ENCODE results near the gene FAM114A1.
"Not testable (repeated sequence)": the region's sequence is repeated elsewhere in the genome, so short reads cannot be mapped to it uniquely, and the experiment has no call there.

FAM114A1 gene

DNA sequence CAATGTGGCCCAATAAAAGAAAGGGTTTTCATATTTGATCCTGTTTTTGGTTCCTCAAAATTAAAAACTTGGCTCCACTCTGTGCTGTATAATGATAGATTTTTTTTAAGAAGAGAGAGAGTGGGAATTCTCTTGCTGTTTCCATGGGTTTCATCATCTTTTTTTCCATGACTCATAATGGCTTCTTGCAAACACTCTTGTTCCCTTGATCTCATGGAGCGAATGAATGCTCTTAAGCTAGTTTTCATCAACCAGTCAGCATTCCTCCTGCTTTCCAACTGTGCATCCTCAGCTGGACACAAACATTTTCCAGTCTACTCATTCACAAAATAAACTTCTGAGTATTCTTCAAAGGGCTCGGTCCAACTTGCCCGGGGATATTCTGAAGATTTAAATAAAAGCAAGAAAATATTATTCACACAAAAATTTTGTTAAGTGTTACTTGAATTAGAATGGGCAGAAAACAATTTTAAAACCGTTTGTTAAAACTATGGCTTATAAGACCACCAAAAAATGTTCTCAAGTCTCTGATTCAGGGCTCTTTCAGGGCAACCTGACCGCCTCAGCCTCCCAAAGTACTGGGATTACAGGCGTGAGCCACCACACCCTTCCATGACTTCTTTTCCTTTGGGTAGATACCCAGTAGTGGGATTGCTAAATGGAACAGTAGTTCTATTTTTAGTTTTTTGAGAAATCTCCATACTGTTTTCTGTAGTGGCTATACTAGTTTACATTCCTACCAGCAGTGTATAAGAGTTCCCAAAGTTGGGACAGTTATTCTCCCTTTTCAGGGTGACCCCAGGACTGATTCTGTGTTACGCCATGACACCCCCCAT is 99.9 kb downstream of the FAM114A1 start:
- DNase-seq (ENCODE audit: low spot score): no peak

DNA sequence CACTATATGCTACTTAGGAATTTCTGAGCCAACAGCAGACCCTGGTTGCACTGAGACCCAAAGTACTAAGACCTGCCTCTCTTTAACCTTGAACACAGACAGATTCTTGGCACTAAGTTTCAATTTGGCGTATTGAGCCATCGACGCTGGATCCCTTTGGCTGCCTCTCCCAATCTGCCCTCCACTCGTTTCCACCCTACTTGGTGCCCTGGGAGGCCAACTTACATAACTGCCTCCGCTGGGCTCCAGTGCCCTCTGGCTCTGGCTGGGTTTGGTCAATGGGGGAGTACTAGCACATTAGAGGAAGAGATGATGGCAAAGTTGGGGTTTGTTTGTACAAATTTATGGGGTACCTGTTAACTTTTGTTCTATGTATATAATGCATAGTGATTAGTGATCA is 101.1 kb downstream of the FAM114A1 start:
- DNase-seq (ENCODE audit: low spot score): no peak

GRCh38 chr4:38976308-38976707 is 108.7 kb downstream of the FAM114A1 start:
- no peak for DNase-seq (ENCODE audit: low spot score)

DNA sequence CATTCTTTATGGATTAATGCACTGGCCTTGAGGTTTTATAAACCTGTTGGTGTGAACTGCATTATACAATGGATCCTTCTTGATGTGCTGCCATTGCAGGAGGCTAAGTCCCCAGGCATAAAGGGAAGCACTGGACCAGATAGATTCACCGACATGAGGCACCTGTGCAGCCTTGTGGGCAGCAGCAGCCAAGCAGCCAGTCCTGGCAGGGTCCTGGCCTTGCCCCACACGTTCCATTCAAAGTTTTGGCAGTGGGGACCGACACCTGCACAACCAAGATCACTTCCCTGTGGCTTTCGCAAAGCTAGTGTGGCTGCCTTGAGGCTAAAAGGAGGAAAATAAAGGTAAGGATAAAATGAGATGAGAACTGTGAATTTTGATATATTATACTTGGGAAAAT is 111.5 kb downstream of the FAM114A1 start:
- peak; percentile 76 for DNase-seq (ENCODE audit: low spot score)

DNA sequence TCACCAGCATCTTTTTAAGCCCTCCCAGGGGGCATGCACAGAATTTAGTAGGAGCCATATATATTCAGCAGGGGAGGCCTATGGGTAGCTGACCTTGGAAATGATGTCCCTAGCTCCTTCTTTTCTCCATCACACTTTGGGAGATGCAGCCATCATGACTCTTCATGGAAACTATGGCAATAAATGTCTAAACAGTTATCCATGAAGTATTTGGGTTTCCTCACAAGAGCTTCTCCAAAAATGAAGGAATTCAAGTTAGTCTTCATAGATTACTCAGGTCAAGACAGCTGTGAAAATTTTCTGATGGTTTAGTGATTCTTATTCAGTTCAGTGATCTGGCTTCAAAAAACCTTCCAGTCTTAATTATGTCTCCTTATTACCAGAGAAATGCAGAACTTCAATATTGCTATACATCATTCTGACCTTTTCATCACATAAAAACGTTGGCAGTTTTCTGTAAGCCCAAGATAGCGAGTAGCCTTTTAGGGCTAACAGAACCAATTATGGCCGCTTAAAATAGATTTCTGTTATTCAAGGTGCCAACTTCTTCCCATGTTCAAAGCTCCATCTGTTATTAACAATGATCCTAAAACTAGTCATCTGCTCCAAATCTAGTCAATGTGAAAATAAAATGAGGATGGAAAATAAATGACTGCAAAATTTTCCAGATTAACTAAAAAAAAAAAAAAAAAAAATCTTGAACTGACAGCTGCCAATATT is 112.1 kb downstream of the FAM114A1 start:
- DNase-seq (ENCODE audit: low spot score): peak; percentile 56

DNA sequence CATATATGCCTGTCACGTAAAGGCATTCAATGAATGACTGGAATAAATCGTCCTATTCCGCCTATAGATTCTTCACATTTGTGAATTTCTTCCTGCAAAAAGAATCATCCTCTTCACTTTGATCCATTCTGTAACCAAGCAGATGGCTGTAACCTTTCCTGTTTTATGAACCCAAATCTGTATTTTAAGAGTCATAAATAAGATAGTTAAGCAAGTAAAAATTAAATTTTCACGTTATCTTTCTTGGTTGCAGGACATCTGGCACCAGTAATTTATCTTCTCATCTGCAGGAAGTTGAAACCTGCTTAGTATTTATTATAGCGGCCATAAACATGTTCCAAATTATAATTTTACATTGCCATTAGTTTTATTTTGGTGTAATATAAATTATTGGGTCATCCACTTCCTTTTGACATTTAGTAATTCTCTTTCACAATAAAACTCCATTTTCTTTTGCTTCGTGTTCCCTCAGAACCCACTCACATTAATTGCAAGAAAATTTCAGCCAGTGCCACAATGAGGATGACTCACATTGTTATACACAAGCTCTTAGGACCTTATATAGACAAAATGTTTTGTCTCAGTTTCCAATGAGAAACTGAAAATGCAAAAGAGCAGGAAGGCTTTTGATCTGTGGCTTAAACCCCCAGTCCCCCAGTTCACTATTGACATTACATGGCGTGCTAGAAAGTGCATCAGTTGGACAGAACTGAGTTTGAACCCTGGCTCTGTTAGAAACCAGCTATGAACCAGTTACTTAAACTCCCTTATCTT is 113.5 kb downstream of the FAM114A1 start:
- DNase-seq (ENCODE audit: low spot score): no peak

DNA sequence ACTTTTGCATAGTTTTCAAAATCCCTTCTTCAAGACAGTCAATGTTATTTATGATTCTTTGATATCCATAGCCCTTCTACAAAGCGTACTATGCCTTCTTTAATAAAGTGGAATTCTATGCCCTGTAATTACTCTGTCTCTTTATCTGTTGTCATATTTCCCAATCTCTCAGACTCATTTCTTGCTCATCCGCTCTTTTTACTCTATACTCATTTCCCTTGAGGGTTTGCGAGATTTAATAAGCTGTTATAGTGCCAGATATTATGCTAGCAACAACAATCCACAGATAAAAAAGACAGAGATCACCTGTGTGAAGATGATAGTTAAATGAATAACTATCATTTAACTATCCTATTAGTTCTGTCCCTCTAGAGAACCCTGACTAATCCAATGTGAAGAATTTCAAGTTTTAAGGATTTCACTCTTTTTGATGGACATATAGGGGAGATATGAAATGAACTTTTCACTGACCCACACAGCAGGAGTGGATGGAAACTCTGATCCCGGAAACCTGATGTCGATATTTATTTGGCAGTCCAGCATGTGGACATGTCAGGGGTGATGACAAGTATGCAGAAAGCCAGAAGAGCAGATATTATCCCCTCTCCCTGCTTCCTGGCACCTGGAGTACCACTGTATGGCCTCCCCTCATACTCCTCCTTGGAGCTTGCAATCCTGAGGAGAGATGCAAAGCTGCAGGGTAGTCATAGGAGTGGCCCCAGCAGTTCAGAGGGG is 114.9 kb downstream of the FAM114A1 start:
- no peak for DNase-seq (ENCODE audit: low spot score)

DNA sequence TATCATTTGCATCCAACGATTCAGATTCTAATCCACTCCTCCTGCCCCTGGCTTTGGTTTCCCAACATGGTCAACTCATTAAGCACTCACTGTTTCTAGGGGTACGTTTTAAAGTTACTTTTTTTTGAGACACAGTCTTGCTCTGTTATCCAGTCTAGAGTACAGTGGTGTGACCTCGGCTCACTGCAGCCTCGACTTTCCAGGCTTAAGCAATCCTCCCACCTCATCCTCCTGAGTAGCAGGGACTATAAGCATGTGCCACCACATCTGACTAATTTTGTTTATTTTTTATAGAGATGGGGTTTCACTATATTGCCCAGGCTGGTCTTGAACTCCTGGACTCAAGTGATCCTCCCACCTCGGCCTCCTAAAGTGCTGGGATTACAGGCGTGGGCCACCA is 115.7 kb downstream of the FAM114A1 start:
- DNase-seq (ENCODE audit: low spot score): no peak

GRCh38 chr4:38983787-38984598 is 116.4 kb downstream of the FAM114A1 start:
- peak; percentile 71 for DNase-seq (ENCODE audit: low spot score)

DNA sequence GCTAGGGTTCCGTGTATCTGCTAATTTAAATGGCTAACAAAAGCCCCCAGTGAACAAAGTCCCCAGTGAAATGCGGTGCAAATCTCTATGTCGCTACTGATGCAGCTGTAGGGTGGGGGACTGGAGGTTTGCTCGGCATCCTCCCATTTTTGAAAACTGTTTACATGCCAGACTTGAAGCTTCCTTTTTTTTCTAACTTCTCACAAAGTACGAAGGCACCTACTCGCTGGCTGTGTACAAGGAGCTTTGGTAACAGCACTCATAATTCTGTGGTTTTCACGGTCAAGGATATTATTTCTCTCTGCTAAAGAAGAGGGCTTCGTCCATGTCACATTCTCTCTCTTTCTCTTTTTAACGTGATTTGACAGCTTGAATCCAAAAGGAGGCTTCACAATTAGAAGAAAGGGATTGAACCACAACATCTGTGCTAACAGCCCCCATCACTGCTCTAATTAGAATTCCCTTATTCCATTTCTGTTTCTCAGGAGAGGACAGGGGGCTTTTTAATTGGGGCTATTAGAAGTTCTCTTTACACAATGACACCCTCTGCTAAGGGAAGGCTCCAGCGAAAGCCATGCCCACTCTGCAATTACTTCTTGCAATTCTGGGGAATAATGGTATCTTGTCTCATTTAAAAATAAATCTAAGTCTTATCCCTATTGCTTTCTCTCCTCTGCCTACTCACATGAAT is 117.9 kb downstream of the FAM114A1 start:
- DNase-seq (ENCODE audit: low spot score): no peak

GRCh38 chr4:38987491-38987890 is 119.9 kb downstream of the FAM114A1 start:
- no peak for DNase-seq (ENCODE audit: low spot score)

DNA sequence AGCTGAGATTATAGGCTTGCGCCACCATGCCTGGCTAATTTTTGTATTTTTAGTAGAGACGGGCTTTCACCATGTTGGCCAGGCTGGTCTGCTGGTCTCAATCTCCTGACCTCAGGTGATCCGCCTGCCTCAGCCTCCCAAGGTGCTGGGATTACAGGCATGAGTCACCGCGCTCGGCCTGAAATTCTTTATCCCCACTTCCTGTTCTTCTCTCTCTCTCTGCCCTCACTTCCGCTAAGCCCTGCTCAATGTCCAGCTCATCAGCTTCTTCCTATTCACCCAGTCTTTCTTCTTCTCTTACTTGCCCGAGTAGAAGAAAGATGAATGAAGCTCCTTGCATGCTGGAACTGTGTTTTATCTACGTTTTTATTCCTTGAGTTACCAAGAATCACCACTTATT is 120.7 kb downstream of the FAM114A1 start:
- DNase-seq (ENCODE audit: low spot score): not testable (repeated sequence)

DNA sequence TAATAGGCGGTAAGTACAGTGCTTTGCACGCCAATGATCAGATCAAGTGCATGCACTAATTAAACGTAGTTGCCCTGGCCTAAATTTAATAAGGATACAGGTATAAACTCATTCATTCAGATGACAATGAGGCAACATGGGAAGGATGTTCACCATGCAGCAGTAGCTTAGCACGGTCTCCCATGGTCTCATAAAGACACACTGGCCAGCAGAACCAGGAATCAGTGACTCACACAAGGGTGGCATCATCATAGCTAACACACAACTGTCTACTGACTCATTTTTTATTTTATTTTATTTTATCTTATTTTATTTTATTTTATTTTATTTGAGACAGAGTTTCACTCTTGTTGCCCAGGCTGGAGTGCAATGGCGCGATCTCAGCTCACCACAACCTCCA is 121.9 kb downstream of the FAM114A1 start:
- DNase-seq (ENCODE audit: low spot score): no peak

DNA sequence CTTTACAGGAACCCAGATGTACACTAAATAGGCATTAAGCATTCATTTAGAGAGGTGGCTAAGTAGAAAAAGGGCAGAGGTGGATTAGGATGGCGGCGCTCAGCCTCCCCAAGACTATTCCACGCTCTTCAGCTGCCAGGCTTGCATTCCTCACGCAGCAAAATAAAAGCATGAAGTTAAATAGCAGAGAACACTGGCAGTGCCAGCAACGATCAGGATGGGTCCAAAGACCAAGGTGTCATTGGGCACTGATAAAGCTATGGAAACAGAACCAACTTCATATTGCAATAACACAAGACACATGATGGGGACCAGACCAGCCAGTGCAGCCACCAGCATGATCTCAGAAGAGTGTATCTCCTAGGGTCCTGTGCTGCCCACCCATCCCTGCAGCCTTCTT is 122.6 kb downstream of the FAM114A1 start:
- DNase-seq (ENCODE audit: low spot score): no peak

- DNase-seq (ENCODE audit: low spot score): no peak
Observed at GRCh38 chr4:38993683-38994082, 126.1 kb downstream of the FAM114A1 start.

DNA sequence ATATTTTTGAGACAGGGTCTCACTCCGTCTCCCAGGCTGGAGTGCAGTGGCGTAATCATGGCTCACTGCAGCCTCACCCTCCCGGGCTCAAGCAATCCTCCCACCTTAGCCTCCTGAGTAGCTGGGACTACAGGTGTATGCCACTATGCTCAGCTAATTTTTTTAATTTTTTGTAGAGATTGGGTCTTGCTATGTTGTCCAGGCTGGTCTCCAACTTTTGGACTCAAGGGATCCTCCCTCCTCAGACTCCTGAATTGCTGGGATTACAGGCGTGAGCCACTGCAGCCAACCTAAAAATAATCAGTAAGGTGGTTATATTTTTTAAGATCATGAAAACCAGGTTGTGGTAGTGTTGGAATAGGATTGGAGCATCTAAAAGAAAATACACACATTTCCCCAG is 126.5 kb downstream of the FAM114A1 start:
- no peak for DNase-seq (ENCODE audit: low spot score)

Data from cerebellar cortex (tissue), 1 donor.